ENCODE data around the gene ADAM33.

The ADAM33 gene

DNA sequence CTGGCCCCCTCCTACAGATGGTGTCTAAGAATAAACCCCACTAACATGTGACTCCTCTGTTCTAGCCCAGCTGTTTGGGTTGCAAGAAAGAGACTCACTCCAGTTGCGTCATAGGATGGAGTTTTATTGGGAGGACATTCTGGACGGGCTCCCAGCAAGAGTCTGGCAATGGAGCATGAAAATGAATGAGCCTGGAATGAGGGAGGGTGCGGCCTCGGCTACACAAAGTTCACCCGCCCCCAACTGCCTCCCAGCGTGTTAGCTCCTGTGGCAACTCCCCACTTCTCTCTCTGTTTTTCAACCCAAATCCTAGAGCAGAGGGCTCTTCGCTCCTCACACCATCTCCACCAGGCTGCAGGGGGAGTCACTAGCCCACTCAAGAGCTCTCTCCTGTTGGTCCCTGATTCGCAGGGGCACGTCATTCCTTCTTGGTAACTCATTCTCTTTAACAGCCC is 5.1 kb upstream of the ADAM33 start:
- peak; percentile 94 for DNase-seq (ENCODE audit: low spot score)

DNA sequence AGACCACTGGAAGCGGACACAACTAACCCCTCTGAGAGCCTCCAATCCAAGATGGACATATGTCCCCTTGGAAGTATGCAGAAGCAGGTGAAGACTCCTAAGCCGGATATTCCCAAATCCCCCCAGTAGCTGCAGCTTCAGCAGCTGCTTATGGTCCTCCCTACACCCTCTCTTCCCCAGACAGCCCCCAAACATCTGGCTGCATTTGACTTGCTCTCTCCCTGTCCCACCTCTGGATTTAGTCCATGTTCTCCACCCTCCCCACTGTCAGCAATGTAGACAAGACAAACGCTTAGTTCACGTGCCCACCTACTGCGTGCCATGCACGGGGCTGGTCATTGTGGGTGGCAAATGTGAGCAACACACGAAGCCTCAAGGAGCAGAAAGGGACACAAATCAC is 4.6 kb upstream of the ADAM33 start:
- DNase-seq (ENCODE audit: low spot score): no peak

DNA sequence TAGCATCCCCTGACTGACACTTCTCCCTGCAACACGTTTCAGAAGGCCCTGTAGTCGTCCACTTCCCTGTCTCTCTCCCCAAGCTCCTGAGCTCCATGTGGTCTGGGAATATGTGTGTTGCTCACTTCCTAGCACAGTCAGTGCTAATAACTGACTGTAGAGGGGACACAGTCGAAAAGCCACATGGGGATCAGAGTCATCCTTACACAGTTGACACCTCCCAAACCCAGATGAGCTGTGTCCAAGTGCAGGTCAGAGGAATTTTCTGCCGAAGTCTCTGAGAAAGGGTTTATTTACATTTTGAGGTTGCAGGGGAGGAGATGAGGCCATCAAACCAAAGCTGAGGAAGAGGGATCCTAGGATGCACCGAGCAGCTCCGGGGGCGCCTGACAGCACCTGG is 3.5 kb upstream of the ADAM33 start:
- no peak for DNase-seq (ENCODE audit: low spot score)

- DNase-seq (ENCODE audit: low spot score): no peak
Observed at GRCh38 chr20:3681352-3681930, 369 bp downstream of the ADAM33 start.

DNA sequence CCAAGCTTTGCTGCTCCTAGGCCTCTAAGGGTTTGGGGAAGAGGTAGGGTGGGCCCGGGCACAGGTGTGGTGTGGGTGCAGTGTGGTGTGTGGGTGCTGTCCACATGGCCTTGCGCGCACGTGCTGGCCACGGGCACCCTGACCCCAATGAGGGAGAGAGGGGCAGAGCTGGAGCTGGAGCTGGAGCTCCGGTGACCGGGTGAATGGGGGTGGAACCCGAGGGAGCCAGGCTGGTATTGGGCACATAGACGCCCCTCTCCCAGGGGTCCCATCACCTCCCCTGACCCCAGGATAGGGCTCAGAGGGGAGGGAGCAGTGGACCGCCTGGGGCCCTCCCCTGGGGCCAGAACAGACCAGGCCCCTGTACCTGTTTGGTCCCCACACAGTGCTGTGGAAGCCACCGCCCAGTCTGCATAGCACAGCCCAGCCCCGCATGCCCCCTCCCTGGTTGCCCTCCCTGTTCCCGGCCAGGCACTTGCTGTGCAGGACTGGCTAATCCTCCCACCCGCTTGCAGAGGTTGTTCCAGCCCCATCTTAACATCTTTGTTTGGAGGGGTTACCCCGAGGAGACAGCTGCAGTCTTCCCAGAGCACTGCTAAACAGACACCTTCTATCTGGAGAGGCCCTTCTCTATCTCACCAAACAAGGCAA is 984 bp downstream of the ADAM33 start:
- no peak for DNase-seq (ENCODE audit: low spot score)

DNA sequence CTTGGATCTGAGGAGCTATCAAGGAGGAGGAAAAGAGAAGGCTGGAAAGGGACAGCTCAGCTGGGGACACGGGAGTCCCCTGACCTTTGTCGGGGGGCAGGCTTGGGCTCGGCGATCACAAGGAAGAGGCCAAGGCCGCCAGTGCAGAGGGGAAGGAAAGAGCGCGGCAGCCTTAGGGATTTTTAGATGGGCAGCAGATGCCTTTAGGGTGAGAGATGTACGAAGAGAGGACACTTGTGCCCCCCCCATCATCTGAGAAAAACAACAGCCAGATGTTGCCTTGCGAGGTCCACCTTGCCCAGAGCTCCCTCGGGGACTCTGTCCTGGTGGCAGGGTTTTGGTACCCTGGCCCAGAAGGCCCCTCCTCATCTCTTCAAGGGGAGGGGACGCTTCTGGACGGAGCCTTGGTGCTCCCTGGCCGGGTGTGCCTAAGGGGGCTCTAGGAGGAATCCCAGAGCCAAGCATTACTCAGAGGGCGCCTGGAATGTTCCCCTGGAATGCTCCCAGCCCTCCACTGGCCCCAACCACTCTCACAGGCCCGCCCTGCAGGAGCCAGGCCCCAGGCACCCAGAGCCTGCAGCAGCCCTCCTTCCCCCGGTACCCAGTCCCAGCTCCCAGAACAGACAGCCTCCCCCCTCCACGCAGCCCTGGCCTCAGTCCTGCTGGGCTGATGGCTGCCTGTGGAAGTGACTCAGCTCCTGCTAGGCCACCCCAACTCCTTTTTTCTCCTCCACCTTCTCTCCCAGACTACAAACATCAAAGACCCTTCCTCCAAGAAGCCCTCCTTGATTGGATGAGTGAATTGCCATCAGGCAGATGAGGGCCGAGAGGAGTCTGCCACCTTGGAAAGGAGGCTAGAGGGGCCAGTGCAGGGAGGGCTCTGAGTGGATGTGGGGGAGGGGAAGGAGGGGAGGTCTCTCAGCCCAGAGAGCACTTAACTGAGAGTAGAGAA is 1.8 kb downstream of the ADAM33 start:
- peak; percentile 92 for DNase-seq (ENCODE audit: low spot score)

DNA sequence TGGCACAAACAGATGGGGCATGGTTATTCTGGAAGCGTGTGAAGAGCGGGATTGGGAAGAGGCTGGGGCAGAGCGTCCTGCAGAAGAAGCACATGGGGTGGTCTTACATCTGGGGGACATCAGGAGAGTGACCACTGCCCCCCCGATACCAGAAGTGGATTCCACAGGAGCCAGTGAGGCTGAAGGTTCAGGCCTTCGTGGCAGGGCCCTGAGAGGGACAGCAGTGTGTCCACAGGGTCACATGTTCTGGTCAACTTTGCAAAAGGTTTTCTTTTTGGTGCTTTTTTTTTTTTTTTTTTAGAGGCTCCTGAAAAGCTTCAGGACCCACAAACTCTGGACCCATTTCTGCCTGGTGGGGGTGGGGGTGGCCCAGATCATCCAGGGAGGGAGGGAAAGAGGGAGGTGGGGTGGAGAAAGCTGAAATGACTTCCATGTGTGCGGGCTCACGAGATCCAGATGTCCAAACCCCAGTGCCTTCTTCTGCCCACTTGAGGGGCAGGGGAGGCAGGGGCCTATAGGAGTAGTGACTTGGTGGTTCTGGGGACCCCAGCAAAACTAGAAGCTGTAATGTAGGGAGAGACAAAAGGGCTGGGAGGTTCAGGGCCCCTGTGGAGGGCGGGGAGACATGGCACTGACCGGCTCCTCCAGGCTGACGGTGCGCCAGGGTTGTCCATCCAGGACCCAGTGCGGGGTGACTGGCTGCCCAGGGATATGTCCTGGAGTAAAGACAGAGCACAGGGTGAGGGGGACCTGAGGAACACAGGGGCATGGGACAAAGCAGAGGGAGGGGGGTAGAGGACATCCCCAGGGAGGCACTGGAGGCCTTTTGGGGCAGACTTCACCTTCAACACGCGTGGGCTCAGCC is 2.7 kb downstream of the ADAM33 start:
- peak; percentile 59 for DNase-seq (ENCODE audit: low spot score)

DNA sequence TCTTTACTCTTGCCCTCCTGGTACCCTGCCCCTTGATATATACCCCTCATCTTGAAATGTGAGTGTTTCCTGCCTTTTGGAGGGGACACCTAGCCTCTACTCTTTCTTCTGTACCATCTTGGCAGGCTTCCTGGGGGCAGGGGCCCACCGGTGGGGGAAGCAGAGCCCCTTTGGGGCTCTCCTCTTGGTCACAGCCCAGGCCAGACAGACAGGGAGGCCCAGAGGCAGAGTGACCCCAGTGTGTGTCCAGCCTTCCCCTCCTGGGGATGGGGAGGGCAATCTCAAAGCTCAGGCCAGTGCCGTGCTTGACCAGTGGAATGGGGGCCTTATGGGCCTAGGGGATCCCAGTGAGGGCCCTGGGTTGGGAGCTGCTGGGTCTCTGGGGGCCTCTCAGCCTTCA is 3.6 kb downstream of the ADAM33 start:
- no peak for DNase-seq (ENCODE audit: low spot score)

DNA sequence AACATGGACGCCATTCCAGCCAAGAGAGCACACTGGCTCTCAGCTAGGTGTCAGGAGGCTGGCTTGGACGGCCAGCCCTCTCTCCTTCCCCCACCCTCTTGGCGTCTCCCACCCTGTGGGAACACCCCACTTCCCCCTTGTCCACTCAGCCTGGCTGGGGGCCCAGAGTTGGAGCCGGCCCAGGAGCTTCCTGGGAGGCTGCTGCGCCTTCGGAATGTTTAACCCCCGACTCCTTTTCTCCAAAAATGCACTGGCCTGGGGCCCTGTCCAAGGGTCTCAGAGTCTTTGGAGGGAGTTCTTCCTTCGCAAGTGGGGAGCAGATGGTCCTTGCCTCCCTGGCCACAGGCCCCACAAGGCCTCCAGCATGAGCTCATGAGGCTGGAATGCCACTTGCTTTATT is 4.1 kb downstream of the ADAM33 start:
- peak; percentile 32 for DNase-seq (ENCODE audit: low spot score)

- DNase-seq (ENCODE audit: low spot score): no peak
Observed at GRCh38 chr20:3674995-3675900, 6.6 kb downstream of the ADAM33 start.

DNA sequence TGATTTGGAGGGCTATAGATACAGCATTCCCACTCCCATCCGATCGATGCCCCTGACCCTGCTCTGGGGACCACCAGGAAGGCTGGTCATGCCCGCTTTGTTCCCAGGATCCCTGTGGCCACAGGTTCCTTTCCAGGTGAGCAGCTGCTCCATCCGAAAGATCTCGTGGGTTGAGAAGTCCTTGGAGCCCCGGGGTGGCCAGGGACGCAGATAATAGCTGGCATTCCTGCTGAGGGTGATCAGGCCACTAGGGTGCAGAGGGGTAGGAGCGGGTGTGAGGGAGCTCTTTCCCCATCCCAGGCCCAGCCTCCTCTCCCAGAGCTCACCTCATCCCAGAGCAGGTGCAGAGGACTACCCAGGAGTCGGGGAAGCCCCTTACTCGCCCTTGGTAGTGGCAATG is 7.4 kb downstream of the ADAM33 start:
- DNase-seq (ENCODE audit: low spot score): no peak

GRCh38 chr20:3673221-3674070 is 8.4 kb downstream of the ADAM33 start:
- no peak for DNase-seq (ENCODE audit: low spot score)

DNA sequence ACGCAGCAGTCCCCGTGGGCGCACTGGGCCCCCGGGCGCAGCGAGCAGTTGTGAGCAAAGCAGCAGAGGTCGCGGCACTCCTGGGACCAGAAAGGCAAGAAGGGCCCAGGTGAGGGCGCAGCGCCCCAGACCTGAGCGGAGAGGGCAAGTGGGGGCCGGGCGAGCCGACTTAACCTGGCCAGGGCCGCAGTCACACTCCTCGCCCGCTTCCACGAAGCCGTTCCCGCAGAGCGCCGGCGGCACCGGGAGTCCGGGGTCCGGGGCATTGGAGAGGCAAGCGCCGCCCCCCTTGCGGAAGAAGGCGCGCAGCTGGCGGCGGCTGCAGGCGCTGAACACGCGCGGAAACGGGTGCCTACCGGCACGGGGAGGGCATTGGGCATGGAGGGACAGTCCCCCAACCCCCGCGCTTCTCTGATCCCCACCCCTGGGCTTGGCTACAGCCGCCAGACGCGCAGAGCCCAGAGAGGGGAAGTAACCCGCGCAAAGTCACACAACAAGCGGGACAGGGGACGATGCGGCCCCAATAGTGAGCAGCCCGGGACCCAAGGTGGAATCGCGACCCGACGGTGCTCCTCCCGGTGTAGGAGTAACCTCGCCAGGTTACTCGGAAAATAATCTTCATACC is 9.2 kb downstream of the ADAM33 start:
- DNase-seq (ENCODE audit: low spot score): no peak

- no peak for DNase-seq (ENCODE audit: low spot score)
Observed at GRCh38 chr20:3671986-3672546, 9.7 kb downstream of the ADAM33 start.

DNA sequence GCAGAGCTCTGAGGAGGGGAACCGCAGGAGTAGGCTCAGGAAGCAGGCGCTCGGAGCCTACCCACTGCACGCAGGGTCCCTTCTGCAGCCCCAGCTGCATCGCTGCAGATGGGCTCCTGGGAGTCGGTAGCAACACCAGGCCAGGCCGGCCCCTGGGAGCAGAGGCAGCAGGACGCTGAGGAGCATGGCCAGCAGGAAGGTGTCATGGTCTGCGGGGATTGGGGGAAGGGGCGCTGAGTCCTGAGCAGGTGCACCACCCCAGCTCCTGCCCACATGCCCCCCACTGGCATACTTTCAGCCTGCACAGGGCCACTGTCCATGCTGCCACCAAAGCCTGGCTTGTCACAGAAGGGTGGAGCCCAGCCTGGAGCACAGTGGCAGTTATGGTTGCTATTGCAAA is 10.9 kb downstream of the ADAM33 start:
- no peak for DNase-seq (ENCODE audit: low spot score)

GRCh38 chr20:3670511-3670910 is 11.3 kb downstream of the ADAM33 start:
- no peak for DNase-seq (ENCODE audit: low spot score)

GRCh38 chr20:3669710-3670367 is 12.0 kb downstream of the ADAM33 start:
- no peak for DNase-seq (ENCODE audit: low spot score)

- DNase-seq (ENCODE audit: low spot score): no peak
Observed at GRCh38 chr20:3667434-3668037, 14.3 kb downstream of the ADAM33 start.
